GM10248 (cell line): Measurements from ENCODE around the gene ARHGAP40.

Experiments used
- CTCF ChIA-PET: fragments of 300-600 bp; sonication (Branson Sonifier 250); formaldehyde crosslinking; extraction: SDS; loops from one replicate; lab custom pipeline; 2021; ENCODE audit warnings: antibody characterized with exemption; lab: Yijun Ruan, JAX
- POLR2A ChIA-PET: fragments of 350-650 bp; sonication (Branson Sonifier 250); formaldehyde crosslinking; extraction: SDS; loops from one replicate; lab custom pipeline; 2020; ENCODE audit warnings: antibody characterized with exemption; lab: Yijun Ruan, JAX
- DNase-seq: peaks from one replicate; pipeline ENCODE4 v3.0.0; 2012; ENCODE audit errors: extremely low spot score
- TF ChIP-seq, protein P1 (sequence below): IDR thresholded peaks from 2 replicates; pipeline ENCODE4 v1.5.1; 2012; ENCODE audit warnings: mild to moderate bottlenecking, low read depth; ENCODE audit errors: extremely low read depth, missing control alignments, control extremely low read depth

ARHGAP40 gene

GRCh38 chr20:38626921-38627659, 25.5 kb downstream of the ARHGAP40 start:
- TF ChIP-seq, protein P1, sequence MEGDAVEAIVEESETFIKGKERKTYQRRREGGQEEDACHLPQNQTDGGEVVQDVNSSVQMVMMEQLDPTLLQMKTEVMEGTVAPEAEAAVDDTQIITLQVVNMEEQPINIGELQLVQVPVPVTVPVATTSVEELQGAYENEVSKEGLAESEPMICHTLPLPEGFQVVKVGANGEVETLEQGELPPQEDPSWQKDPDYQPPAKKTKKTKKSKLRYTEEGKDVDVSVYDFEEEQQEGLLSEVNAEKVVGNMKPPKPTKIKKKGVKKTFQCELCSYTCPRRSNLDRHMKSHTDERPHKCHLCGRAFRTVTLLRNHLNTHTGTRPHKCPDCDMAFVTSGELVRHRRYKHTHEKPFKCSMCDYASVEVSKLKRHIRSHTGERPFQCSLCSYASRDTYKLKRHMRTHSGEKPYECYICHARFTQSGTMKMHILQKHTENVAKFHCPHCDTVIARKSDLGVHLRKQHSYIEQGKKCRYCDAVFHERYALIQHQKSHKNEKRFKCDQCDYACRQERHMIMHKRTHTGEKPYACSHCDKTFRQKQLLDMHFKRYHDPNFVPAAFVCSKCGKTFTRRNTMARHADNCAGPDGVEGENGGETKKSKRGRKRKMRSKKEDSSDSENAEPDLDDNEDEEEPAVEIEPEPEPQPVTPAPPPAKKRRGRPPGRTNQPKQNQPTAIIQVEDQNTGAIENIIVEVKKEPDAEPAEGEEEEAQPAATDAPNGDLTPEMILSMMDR = no peak
- no peak for DNase-seq
- ChIA-PET POLR2A (no interaction called here), CTCF (no interaction called here)

DNA sequence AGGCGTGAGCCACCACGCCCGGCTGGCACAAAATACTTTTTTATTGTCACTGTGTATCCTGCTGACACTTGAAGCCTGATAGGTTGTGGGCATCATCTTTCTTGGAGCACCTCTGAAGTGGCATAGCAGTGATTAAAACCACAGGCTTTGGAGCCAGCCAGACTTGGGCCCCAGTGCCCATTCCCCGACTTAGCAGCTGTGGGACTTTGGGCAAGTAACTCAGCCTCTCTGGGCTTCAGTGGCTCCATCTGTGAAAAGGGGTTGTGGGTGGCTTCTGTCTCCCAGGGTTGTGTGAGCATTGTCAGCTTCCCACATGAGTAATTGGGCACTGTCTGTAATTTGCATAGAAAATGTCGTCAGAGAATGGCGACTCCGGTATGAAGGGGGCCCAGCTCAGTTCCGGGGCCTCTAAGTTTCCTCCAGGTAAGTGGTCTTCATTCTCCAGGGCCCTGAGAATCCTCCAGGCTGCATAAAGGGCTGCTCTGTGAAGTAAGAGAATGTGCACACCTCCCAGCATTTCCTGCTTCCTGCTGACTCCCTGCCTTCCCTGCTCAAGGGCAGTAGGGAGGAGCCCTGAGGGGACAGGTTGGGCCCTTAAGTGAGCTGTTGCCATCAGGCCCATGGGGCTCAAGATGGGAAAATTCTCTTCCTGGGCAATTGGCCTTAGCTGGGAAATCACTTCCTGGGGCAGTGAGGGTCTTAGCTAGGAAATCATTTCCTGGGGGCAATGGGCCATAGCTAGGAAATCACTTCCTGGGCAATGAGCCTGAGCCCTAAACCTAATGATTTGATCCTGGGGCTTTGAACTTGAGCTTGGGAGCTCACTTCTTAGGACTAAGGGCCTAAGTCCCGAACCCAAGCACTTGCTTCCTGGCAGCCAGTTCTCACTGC, 27.2 kb downstream of the ARHGAP40 start:
- ChIA-PET CTCF (interaction anchor here (0.8 to 1.6 kb wide), 5 partner anchors 9 to 422 kb away, joined by 3 to 5 read pairs (median 3); no protein-coding TSS in a partner anchor), POLR2A (no interaction called here)
- TF ChIP-seq, protein P1 = no peak
- DNase-seq = no peak

- DNase-seq = no peak
- TF ChIP-seq, protein P1 = no peak
- CTCF ChIA-PET = interaction anchor here (0.8 to 1.5 kb wide), 4 partner anchors 13 to 420 kb away, joined by 3 to 4 read pairs (median 4); no protein-coding TSS in a partner anchor
- POLR2A ChIA-PET = no interaction called here
These were observed 28.4 kb downstream of the ARHGAP40 start for GRCh38 chr20:38629979-38630378.

DNA sequence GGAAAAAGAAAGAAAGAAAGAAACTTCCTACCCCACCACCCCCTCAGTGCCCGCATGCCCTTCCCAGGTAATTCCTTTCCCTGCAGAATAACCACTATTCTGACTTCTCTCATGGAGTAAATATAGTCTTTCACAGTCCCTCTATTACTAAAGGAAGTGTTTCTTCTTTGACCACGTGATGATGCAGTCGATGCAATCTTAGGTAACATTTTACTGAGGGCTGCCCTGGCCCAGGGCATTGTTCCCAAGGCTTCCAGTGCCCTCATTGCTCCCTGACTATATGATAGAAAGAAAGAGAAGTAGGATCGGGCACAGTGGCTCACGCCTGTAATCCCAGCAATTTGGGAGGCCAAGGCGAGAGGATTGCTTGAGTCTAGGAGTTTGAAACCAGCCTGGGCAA, 29.1 kb downstream of the ARHGAP40 start:
- DNase-seq = no peak
- ChIA-PET CTCF (interaction anchor here (0.9 to 1.2 kb wide), 2 partner anchors 12 to 15 kb away, joined by 3 to 4 read pairs; no protein-coding TSS in a partner anchor), POLR2A (no interaction called here)
- TF ChIP-seq, protein P1 = no peak

DNA sequence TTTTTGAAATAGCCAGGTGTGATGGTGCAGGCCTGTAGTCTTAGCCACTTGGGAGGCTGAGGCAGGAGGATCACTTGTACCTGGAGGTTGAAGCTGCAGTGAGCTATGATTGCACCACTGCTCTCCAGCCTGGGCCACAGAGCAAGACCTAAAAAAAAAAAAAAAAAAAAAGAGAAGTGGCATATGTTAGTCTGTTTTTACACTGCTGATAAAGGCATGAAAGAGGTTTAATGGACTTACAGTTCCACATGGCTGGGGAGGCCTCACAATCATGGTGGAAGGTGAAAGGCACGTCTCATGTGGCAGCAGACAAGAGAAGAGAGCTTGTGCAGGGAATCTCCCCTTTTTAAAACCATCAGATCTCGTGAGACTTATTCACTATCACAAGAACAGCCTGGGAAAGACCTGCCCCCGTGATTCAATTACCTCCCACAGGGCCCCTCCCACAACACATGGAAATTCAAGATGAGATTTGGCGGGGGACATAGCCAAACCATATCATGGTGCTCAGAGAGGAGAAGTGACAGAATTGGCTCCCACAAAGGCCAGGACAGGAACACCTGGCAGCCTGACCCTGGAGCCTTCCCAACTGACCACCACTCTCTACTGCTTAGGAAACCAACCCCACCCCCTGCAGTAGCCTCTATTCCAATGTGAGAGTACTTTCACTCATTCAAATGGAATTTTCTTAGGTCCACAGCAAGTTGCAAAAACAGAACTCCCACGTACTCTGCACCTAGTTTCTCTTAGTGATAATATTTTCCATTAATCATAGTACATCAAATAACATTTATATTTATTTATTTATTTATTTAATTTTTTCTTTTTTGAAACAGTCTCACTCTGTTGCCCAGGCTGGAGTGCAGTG, 29.8 kb downstream of the ARHGAP40 start:
- ChIA-PET CTCF (interaction anchor here (0.9 to 4.8 kb wide), 2 partner anchors 13 to 15 kb away, joined by 3 to 44 read pairs; no protein-coding TSS in a partner anchor), POLR2A (no interaction called here)
- DNase-seq = no peak
- TF ChIP-seq, protein P1 = no peak
